ENCODE measurements around the gene GPC5. TPM values are rescaled to one million over a fixed set of nuclear protein-coding genes. Genes with fewer than 3 reads are reported as not detected.
A peak's percentile ranks its signal among the peaks of the same experiment; 100 is the strongest.

GPC5 gene
- total RNA-seq, 1 experiment from 2014 or later: not detected

DNA sequence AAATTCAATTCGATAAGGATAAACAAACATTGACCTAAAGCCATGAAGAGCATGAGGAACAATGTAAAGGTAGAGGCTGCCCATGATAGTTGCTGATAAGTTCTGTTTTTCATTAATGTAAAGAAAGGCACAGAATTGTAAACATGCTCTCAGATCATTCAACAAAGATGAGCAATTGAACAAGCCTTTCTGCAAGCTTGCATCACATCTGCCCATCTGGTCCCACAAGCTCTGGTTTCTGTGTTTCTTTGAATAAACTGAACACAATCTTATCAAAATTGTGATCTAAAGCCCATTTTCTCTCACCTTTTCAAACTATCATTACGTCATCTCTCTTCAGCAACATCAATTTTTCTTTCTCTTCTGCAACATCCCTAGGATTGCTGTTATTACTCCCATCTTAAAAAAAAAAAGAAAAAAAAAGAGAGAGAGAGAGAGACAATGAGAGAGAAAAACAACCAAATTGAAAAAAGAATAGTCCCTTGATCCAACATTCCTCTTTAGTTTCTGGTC, 1340.9 kb downstream of the GPC5 start:
- no peak for DNase-seq (ENCODE audit: low read depth)

DNA sequence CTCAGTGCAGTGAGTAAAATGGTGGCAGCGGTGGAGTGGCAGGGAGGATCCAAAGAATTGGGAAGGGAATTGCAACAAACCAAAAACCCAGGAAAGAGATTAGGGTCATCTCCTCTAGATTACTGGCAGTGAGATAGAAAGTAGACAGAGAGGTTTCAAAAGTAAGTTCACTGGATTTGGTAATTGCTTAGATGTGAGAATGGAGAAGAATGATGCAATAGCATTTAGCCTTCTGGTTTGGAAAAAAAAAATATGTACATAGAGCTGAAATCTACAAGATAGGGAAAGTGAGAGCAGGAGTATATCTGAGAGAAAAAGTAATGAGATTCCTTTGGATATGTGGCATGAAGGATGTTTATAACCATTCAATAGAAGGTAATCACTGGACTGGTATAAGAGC, 1345.6 kb downstream of the GPC5 start:
- DNase-seq (ENCODE audit: low read depth): no peak

DNA sequence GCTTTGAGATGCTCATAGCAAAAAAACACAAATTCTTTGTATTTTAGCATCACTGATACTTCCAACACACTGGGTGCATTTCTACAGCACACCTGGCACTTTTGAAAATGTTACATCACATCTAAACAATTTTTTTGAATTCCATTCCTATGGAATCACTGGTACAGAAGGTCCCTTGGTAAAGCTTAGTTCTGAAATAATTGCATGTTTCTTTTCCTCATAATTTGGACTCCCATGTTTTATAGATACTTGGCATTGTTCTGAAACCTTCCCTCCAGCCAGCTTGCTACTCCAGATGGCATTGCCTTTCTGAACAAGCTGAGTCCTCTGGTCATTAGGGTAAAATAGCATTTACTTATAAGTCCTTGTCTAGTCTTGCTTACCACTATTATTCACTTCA, 1346.8 kb downstream of the GPC5 start:
- DNase-seq (ENCODE audit: low read depth): no peak

DNA sequence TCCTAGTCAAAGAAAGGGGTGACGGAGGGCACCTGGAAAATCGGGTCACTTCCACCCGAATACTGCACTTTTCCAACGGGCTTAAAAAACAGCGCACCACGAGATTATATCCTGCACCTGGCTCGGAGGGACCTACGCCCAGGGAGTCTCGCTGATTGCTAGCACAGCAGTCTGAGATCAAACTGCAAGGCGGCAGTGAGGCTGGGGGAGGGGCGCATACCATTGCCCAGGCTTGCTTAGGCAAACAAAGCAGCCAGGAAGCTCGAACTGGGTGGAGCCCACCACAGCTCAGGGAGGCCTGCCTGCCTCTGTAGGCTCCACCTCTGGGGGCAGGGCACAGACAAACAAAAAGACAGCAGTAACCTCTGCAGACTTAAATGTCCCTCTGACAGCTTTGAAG, 1354.3 kb downstream of the GPC5 start:
- peak; percentile 7 for DNase-seq (ENCODE audit: low read depth)

GRCh38 chr13:92761710-92762109, 1363.3 kb downstream of the GPC5 start:
- no peak for DNase-seq (ENCODE audit: low read depth)

- peak; percentile 53 for DNase-seq (ENCODE audit: low read depth)
Measured at GRCh38 chr13:92767468-92767867, 1369.0 kb downstream of the GPC5 start.

- no peak for DNase-seq (ENCODE audit: low read depth)
Measured at GRCh38 chr13:92768602-92769001, 1370.2 kb downstream of the GPC5 start.

- DNase-seq (ENCODE audit: low read depth): no peak
Measured at GRCh38 chr13:92769046-92769445, 1370.6 kb downstream of the GPC5 start.

DNA sequence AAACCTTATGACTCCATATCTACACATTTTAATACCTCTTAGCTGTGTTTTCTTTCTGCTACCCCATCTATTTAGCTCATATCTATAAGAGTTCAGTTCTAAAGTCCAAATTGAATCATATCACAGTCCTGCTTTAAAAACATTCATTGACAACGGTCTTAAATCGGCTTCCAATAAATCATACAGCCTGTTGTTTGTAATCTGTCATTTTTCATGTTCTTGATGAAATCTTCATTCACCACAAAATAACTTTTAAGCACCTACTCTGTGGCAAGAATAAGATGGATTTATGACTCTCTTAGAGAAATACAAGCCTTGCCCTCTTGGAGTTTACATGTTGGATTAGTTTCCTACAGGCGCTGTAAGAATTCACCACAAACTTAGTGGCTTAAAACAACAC, 1377.2 kb downstream of the GPC5 start:
- DNase-seq (ENCODE audit: low read depth): no peak

DNA sequence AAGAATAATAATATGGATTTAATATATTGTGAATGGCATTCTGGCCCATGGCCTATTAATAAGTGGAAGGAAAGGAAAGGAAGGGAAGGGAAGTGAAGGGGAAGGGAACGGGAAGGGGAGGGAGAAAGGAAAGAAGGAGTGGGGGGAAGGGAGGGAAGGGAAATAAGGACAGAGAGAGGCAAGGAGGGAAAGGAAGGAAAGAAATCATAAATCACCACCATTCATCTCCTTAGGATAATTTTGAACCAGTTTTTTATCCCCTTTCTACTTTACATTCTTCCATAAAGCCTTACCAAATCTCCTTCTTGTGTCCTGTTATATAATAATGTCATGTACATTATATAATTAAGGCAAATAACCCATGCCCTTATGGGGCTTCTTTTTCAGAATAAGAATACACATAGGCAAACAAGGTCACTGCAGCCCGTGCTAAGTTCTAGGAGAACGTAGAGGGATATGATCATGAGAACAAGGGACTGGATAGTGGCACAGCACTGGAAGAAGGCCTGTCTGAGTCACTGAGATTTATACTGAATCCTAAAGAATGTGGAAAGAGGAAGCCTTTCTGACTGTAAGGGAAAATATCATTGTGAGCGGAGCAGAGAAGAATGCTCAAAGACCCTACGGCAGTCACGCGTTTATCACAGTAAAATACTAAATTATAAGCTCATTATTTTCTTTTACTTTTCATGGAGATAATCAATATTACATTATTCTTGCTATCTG, 1383.7 kb downstream of the GPC5 start:
- DNase-seq (ENCODE audit: low read depth): peak; percentile 36

DNA sequence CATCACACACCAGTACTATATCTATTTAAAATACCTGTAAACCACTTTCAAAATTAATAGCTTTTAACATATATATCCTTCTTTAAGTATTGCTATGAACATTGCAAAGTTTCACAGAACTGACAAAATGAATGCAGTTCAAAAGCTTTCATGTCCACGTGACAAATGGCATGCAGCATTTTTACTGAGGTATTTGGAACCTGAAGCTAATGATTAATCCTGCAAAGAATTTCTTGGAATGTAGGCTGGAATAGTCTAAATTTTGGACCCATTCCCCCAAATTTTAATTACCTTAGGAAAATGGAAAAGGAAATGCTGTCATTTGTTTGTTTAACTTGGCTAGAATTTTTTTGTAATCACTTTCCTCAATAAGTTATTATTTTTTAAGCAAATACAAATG, 1404.4 kb downstream of the GPC5 start:
- DNase-seq (ENCODE audit: low read depth): peak; percentile 18

- DNase-seq (ENCODE audit: low read depth): peak; percentile 63
Measured at GRCh38 chr13:92804346-92804745, 1405.9 kb downstream of the GPC5 start.

DNA sequence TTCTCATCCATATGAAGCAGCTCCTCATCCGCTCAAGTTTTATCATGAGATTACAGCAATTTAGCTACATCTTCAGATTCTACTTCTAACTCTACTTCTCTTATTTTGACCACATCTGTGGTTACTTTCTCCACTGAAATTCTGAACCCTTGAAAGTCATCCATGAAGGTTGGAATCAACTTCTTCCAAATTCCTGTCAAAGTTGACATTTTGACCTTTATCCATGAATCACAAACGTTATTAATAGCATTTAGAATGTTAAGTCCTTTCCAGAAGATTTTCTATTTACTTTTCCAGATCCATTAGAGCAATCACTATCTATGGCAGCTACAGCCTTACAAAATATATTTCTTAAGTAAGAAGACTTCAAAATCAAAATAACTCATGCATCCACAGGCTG, 1406.5 kb downstream of the GPC5 start:
- peak; percentile 39 for DNase-seq (ENCODE audit: low read depth)

DNA sequence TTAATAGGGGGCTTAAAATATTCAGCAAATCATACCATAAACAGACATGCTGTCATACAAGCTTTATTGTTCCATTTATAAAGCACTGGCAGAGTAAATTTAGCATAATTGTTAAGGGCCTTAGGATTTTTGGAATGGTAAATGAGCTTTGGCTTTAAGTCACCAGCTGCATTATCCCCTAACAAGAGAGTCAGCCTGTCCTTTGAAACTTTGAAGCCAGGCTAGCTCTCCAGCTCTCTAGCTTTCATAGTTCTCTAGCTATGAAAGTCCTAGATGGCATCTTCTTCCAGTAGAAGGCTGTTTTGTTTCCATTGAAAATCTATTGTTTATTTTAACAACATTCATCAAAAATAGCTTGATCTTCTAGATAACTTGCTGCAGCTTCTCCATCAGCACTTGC, 1407.3 kb downstream of the GPC5 start:
- DNase-seq (ENCODE audit: low read depth): peak; percentile 7

DNA sequence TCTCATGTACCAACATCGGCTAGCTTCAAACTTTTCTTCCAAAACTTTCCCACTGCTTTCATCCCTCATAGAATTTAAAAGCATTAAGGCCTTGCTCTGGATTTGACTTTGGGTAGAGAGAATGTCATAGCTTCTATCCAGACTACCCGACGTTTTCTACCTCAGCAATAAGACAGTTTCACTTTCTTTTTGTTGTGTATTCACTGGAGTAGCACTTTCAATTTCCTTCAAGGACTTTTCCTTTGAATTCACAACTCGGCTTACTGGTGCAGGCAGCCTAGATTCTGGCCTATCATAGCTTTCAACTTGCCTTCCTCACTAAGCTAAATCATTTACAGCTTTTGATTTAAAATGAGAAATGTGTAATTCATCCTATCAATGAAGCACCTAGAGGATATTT, 1407.8 kb downstream of the GPC5 start:
- DNase-seq (ENCODE audit: low read depth): peak; percentile 66

- DNase-seq (ENCODE audit: low read depth): peak; percentile 21
Measured at GRCh38 chr13:92807353-92807752, 1408.9 kb downstream of the GPC5 start.

GRCh38 chr13:92807966-92808365, 1409.5 kb downstream of the GPC5 start:
- DNase-seq (ENCODE audit: low read depth): no peak

- no peak for DNase-seq (ENCODE audit: low read depth)
Measured at GRCh38 chr13:92821324-92821723, 1422.9 kb downstream of the GPC5 start.

DNA sequence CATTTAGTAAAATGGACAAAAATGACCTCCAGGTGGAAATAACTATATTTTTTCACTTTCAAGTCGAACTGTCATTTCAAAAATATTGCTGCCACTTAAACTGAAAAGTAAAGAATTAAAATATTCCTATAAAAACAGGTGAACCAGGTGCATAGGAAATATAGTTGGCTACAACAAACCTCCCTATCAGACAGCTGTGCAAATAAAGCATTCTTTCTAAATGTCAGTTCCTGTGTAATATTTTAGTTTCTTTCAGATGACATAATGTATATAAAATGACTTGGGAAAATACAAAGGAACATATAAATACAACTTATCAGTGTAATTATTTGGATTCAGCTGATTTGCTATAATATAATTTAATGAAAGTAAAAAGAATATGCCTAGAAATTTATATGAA, 1424.6 kb downstream of the GPC5 start:
- no peak for DNase-seq (ENCODE audit: low read depth)

DNA sequence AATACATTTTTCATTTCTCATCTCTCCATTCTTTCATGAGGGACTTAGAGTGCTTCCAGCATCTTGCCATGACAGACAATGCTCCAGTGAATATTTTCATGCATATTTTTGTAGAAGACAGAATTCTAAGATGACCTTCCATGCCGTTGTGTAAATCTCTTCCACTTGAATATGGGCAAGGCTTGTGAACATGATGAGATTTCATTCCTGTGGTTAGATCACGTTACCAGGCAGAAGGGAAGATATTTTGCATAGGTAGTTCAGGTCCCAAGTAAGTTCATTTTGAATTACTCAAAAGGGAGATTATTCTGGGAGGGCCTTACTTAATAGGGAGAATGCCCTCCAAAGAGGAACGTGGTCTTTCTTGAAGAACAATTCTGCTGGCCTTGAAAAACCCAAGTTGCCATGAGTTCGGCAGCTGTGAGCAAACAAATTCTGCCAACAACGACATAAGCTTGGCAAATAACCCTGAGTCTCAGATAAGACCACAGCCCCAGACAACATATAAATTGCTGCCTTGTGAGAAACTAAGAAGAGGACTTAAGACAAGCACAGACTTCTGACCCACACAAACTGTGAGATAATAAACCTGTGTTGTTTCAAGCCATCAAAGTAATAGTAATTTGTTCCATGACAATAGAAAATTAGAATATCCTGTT, 1427.6 kb downstream of the GPC5 start:
- no peak for DNase-seq (ENCODE audit: low read depth)

DNA sequence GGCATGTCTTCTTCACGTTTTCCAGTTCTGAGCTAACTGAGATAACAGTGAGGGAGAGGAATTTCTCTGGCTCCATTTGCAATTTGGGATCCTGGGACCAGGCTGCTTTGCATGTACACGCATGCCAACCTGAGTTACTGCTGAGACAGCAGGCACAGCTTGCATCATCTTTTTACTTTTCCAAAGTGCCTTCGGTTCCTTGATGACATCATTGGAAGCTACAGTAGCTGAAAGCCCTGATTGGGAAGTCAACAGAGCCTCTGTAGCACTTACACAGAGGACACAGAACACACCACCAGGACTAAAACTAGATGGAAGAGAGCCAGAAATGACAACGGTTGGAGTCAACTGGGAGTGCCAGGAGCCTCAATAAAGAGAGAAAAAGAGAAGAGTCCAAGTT, 1429.1 kb downstream of the GPC5 start:
- DNase-seq (ENCODE audit: low read depth): no peak

- DNase-seq (ENCODE audit: low read depth): no peak
Measured at GRCh38 chr13:92829930-92830329, 1431.5 kb downstream of the GPC5 start.

GRCh38 chr13:92830821-92831220, 1432.4 kb downstream of the GPC5 start:
- no peak for DNase-seq (ENCODE audit: low read depth)
